A549 (cell line): Measurements from ENCODE around the gene D2HGDH. TPM values are rescaled to one million over a fixed set of nuclear protein-coding genes. Genes with fewer than 3 reads are reported as not detected.

Source experiments
- ATOH8 ChIP-seq: fragments of 250-450 bp; sonication (Bioruptor Pico); IDR thresholded peaks from 2 replicates; pipeline ENCODE4 v1.5.0; 2020; ENCODE audit warnings: low read depth, mild to moderate bottlenecking, moderate library complexity
- BCL3 ChIP-seq: fragments of >200 bp; sonication (Bioruptor Twin); formaldehyde crosslinking; IDR thresholded peaks from 3 replicates; pipeline ENCODE4 v1.6.1; 2016
- CBX8 ChIP-seq: fragments of 200-600 bp; sonication (generic); IDR thresholded peaks from 2 replicates; pipeline ENCODE4 v1.6.1; 2016
- CTCF ChIP-seq: fragments of >200 bp; sonication (Bioruptor Twin); formaldehyde crosslinking; IDR thresholded peaks from 3 replicates; pipeline ENCODE4 v1.5.1; 2016
- EHF ChIP-seq: fragments of 250-450 bp; sonication (Bioruptor Pico); IDR thresholded peaks from 2 replicates; pipeline ENCODE4 v1.5.0; 2020; ENCODE audit warnings: mild to moderate bottlenecking
- ELK1 ChIP-seq: fragments of 150-350 bp; IDR thresholded peaks from 2 replicates; pipeline ENCODE4 v1.6.1; 2014; ENCODE audit warnings: low read depth, mild to moderate bottlenecking, low read length
- FOXS1 ChIP-seq: fragments of 250-450 bp; sonication (Bioruptor Pico); IDR thresholded peaks from 2 replicates; pipeline ENCODE4 v1.5.0; 2020; ENCODE audit warnings: mild to moderate bottlenecking, moderate library complexity
- HDAC2 ChIP-seq: fragments of 200-600 bp; sonication (generic); IDR thresholded peaks from 2 replicates; pipeline ENCODE4 v1.6.1; 2016
- HEYL ChIP-seq: fragments of 250-450 bp; sonication (Bioruptor Pico); IDR thresholded peaks from 2 replicates; pipeline ENCODE4 v1.8.0; 2021; ENCODE audit warnings: mild to moderate bottlenecking, moderate library complexity
- HMGXB4 ChIP-seq: fragments of 250-450 bp; sonication (Bioruptor Pico); IDR thresholded peaks from 2 replicates; pipeline ENCODE4 v1.5.0; 2021; ENCODE audit warnings: mild to moderate bottlenecking, moderate library complexity, borderline replicate concordance
- HOXA7 ChIP-seq: fragments of 250-450 bp; sonication (Bioruptor Pico); IDR thresholded peaks from 2 replicates; pipeline ENCODE4 v1.5.0; 2020; ENCODE audit warnings: mild to moderate bottlenecking, moderate library complexity
- KDM5A ChIP-seq: fragments of 200-600 bp; sonication (generic); IDR thresholded peaks from 2 replicates; pipeline ENCODE4 v1.6.1; 2016; ENCODE audit warnings: antibody characterized with exemption, mild to moderate bottlenecking
- MAX ChIP-seq: IDR thresholded peaks from 2 replicates; pipeline ENCODE4 v1.6.1; 2012
- MYC ChIP-seq: IDR thresholded peaks from 2 replicates; pipeline ENCODE4 v1.6.1; 2012; ENCODE audit warnings: mild to moderate bottlenecking, inconsistent platforms, low read length, improper control_type of control experiment, borderline replicate concordance
- PHF8 ChIP-seq: fragments of 200-600 bp; sonication (generic); IDR thresholded peaks from 2 replicates; pipeline ENCODE4 v1.6.1; 2016; ENCODE audit warnings: low read depth, mild to moderate bottlenecking, antibody characterized with exemption, moderate library complexity, borderline replicate concordance
- POLR2AphosphoS2 ChIP-seq: conservative IDR thresholded peaks from 2 replicates; pipeline ENCODE4 v1.6.1; 2012; ENCODE audit warnings: low read length, improper control_type of control experiment, inconsistent platforms
- TFCP2L1 ChIP-seq: fragments of 250-450 bp; sonication (Bioruptor Pico); IDR thresholded peaks from 2 replicates; pipeline ENCODE4 v1.5.0; 2021; ENCODE audit warnings: mild to moderate bottlenecking
- ZFP36 ChIP-seq: fragments of 450-650 bp; IDR thresholded peaks from 2 replicates; pipeline ENCODE4 v1.6.1; 2014; ENCODE audit warnings: borderline replicate concordance; ENCODE audit not compliant: partially characterized antibody
- ZNF302 ChIP-seq: fragments of 250-450 bp; sonication (Bioruptor Pico); IDR thresholded peaks from 2 replicates; pipeline ENCODE4 v1.9.0; 2021; ENCODE audit warnings: inconsistent platforms, mild to moderate bottlenecking, moderate library complexity
- polyA plus RNA-seq, 4 experiments: library from polyadenylated mRNA; depleted of rRNA in 3 of 4; stranded (reverse); fragments of >200 nt; fragmentation: RNase III in 1 of 4; extraction: RNeasy Plus Mini Kit Qiagen cat#74134 plus additional on column Dnase treatment in 1 of 4; gene quantifications; 2 replicates in 3 of 4; 3 replicates in 1 of 4; pipeline ENCODE4 v1.2.3, GENCODE V29; 2011 to 2017

D2HGDH gene
- polyA plus RNA-seq, 2 of the 4 experiments (the other 2 are of a cell fraction) = 6.5 to 18.5 TPM

GRCh38 chr2:241702155-241703031 lies 32.0 kb upstream of the D2HGDH start (continued):
- TF ChIP-seq PHF8 = no peak
- no peak for TF ChIP-seq ELK1
- TF ChIP-seq KDM5A = no peak
- no peak for TF ChIP-seq FOXS1 (CRISPR knock-in tag)
- TF ChIP-seq TFCP2L1 (CRISPR knock-in tag) = 0 out of 2 replicates have a peak, but pooled peaks have one; percentile 61
- no peak for TF ChIP-seq EHF (CRISPR knock-in tag)
- no peak for TF ChIP-seq ATOH8 (CRISPR knock-in tag)
- TF ChIP-seq POLR2AphosphoS2 = 0 out of 2 replicates have a peak, but pooled peaks have one; percentile 69
- TF ChIP-seq HEYL = no peak
- TF ChIP-seq MAX = peak; percentile 31
- no peak for TF ChIP-seq ZNF302
- TF ChIP-seq HOXA7 (CRISPR knock-in tag) = no peak
- no peak for TF ChIP-seq CBX8
- TF ChIP-seq HMGXB4 (CRISPR knock-in tag) = no peak; the same call in 1 of the 2 replicates
- TF ChIP-seq MYC = no peak
- TF ChIP-seq HDAC2 = no peak
- TF ChIP-seq CTCF = peak; percentile 49
- TF ChIP-seq ZFP36 = no peak
- TF ChIP-seq BCL3 = no peak
